Activated naive CD4-positive, alpha-beta T cell treated with anti-CD3 and anti-CD28 coated beads, Interleukin-2, amount 10 ng/mL, durations not matched to agents 7 days and 5 days (primary cell): Measurements from ENCODE around the gene MTX3.

Experiments used
- CTCF ChIA-PET: fragments of 350-600 bp; sonication (Branson Sonifier 250); formaldehyde crosslinking; loops from one replicate; lab custom pipeline; 2021; ENCODE audit warnings: antibody characterized with exemption; lab: Charles Lee
- DNase-seq: peaks from one replicate; pipeline ENCODE4 v3.0.0-alpha.2; 2020
- H3K27ac Mint-ChIP-seq: one replicate; pipeline ENCODE4 v1.8.0; 2021; ENCODE audit warnings: mild to moderate bottlenecking, moderate library complexity, mixed read lengths
- H3K27me3 Mint-ChIP-seq: one replicate; pipeline ENCODE4 v1.8.0; 2021; ENCODE audit warnings: mild to moderate bottlenecking, mixed read lengths
- H3K36me3 Mint-ChIP-seq: one replicate; pipeline ENCODE4 v1.8.0; 2021; ENCODE audit warnings: mixed read lengths
- H3K4me1 Mint-ChIP-seq: one replicate; pipeline ENCODE4 v1.8.0; 2021; ENCODE audit warnings: mixed read lengths
- H3K4me3 Mint-ChIP-seq: one replicate; pipeline ENCODE4 v1.8.0; 2021; ENCODE audit warnings: mild to moderate bottlenecking, moderate library complexity, mixed read lengths
- H3K9me3 Mint-ChIP-seq: one replicate; pipeline ENCODE4 v1.8.0; 2021; ENCODE audit warnings: mixed read lengths

MTX3 gene

DNA sequence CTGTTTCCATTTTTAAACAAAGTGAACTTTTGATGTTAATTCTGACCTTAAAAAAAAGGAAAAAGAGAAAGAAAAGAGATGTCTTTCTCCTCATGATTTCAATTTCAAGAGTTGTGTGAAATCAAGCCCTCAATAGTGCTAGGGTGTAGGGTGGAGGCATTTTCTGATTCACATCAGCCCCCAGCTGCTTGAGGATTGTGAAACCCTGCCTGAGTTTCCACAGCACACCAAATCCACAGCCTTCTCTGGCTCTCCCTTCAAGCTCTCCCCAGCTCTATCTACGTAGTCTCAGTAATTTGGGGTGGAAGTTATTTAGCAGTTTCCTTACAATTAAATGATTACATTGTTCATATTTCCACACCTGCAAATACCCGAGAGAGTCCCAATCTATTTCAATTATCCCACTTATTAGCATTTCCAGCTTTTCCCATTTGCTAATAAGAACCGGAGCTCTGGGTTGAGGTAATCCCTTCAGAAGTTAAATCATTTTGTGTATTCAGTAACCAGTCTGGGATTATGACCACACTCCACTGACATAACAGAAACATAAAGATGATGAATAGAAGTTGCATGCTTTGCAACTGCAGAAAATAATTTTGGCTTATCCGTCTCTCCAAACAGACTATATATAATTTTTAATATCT lies 54.9 kb downstream of the MTX3 start:
- H3K27ac Mint-ChIP-seq = no peak overlapping the region

GRCh38 chr5:79934681-79935080 lies 56.4 kb downstream of the MTX3 start:
- no peak overlapping the region for H3K4me3 Mint-ChIP-seq
- peaks cover 4% of the 10 kb centered on the region for H3K27me3 Mint-ChIP-seq
- no peaks in the 10 kb centered on the region for H3K36me3 Mint-ChIP-seq
- DNase-seq = no peak
- no peaks in the 10 kb centered on the region for H3K9me3 Mint-ChIP-seq
- CTCF ChIA-PET = interaction anchor here (1.4 kb wide), 1 partner anchor 9 kb away, joined by 5 read pairs; no protein-coding TSS in a partner anchor
- H3K27ac Mint-ChIP-seq = no peak overlapping the region
- peaks cover 8% of the 10 kb centered on the region for H3K4me1 Mint-ChIP-seq

More for the DNA sequence above, 54.9 kb downstream of the MTX3 start:
- Mint-ChIP-seq H3K27me3 (peaks cover 10% of the 10 kb centered on the region), H3K4me3 (no peak overlapping the region), H3K4me1 (peaks cover 8% of the 10 kb centered on the region), H3K9me3 (no peaks in the 10 kb centered on the region), H3K36me3 (no peaks in the 10 kb centered on the region)
- CTCF ChIA-PET = interaction anchor here (0.6 to 1.4 kb wide), 2 partner anchors 11 to 745 kb away, joined by 3 to 5 read pairs; no protein-coding TSS in a partner anchor
- DNase-seq = no peak

- Mint-ChIP-seq H3K9me3 (no peaks in the 10 kb centered on the region), H3K4me3 (no peak overlapping the region)
- CTCF ChIA-PET = no interaction called here
Measured at GRCh38 chr5:79932510-79933504, 58.3 kb downstream of the MTX3 start.

GRCh38 chr5:79931866-79932265 lies 59.2 kb downstream of the MTX3 start:
- Mint-ChIP-seq H3K27ac (no peak overlapping the region), H3K36me3 (no peaks in the 10 kb centered on the region), H3K9me3 (no peaks in the 10 kb centered on the region), H3K4me3 (no peak overlapping the region), H3K4me1 (peaks cover 12% of the 10 kb centered on the region), H3K27me3 (peaks cover 8% of the 10 kb centered on the region)
- CTCF ChIA-PET = no interaction called here
- DNase-seq = no peak

More at GRCh38 chr5:79932510-79933504, 58.3 kb downstream of the MTX3 start:
- H3K27me3 Mint-ChIP-seq = peaks cover 7% of the 10 kb centered on the region
- H3K4me1 Mint-ChIP-seq = peaks cover 12% of the 10 kb centered on the region
- no peaks in the 10 kb centered on the region for H3K36me3 Mint-ChIP-seq
- no peak for DNase-seq
- H3K27ac Mint-ChIP-seq = no peak overlapping the region

GRCh38 chr5:79931409-79931808 lies 59.7 kb downstream of the MTX3 start:
- CTCF ChIA-PET = no interaction called here
- no peak for DNase-seq
- Mint-ChIP-seq H3K36me3 (no peaks in the 10 kb centered on the region), H3K4me3 (no peak overlapping the region), H3K27me3 (peaks cover 6% of the 10 kb centered on the region), H3K9me3 (no peaks in the 10 kb centered on the region), H3K4me1 (peaks cover 12% of the 10 kb centered on the region), H3K27ac (no peak overlapping the region)

GRCh38 chr5:79929095-79929494 lies 62.0 kb downstream of the MTX3 start:
- CTCF ChIA-PET = no interaction called here
- Mint-ChIP-seq H3K27me3 (peaks cover 17% of the 10 kb centered on the region), H3K36me3 (no peaks in the 10 kb centered on the region)

More at GRCh38 chr5:79929095-79929494, 62.0 kb downstream of the MTX3 start:
- H3K4me1 Mint-ChIP-seq = peaks cover 15% of the 10 kb centered on the region
- no peak overlapping the region for H3K4me3 Mint-ChIP-seq
- H3K9me3 Mint-ChIP-seq = no peaks in the 10 kb centered on the region
- DNase-seq = no peak
- H3K27ac Mint-ChIP-seq = no peak overlapping the region
